HCT116 (cell line): Measurements from ENCODE around the gene ZNF202. TPM values are rescaled to one million over a fixed set of nuclear protein-coding genes. Genes with fewer than 3 reads are reported as not detected.

Source experiments
- ATAC-seq: fragments of 200-7000 bp; cut with Tn5 transposase; 2 replicates; pipeline ENCODE4 v1.9.1; 2020; ENCODE audit warnings: mild to moderate bottlenecking, moderate library complexity
- BruUV-seq: library from RNA; stranded (reverse); fragments of 400-500 nt; replicated peaks from 2 replicates; lab custom pipeline; 2021; lab: Mats Ljungman, UMichigan
- CTCF ChIA-PET: fragments of 300-600 bp; sonication (Branson Sonifier 250); formaldehyde crosslinking; loops from one replicate; lab custom pipeline; 2021; ENCODE audit warnings: antibody characterized with exemption; lab: Charles Lee
- POLR2A ChIA-PET: fragments of 300-600, 350-600 bp; sonication (Branson Sonifier 250); formaldehyde crosslinking; loops from one replicate; lab custom pipeline; 2021; ENCODE audit warnings: antibody characterized with exemption; lab: Charles Lee
- RAD21 ChIA-PET, 2 experiments: fragments of 300-600 bp; sonication (Branson Sonifier 250); formaldehyde crosslinking; loops; one replicate each; lab custom pipeline; 2023; ENCODE audit warnings: low total read pairs in 2 of 2; ENCODE audit not compliant: uncharacterized antibody in 2 of 2, unreplicated experiment in 2 of 2, low non-redundant PET in 1 of 2; lab: Charles Lee
- DNase-seq: peaks from one replicate; pipeline ENCODE4 v3.0.0-alpha.2; 2010; ENCODE audit warnings: low read depth, low spot score
- H2AFZ ChIP-seq: fragments of 200-600 bp; shearing (Covaris generic), sonication (generic); 2 replicates; pipeline ENCODE4 v1.6.1; 2017; ENCODE audit warnings: low read depth, mixed run types, mixed read lengths, antibody characterized with exemption, low read length; ENCODE audit not compliant: poor library complexity, severe bottlenecking
- H3K27ac ChIP-seq: 2 replicates; pipeline ENCODE4 v1.5.1; 2012; ENCODE audit warnings: low read depth, low read length
- H3K27me3 ChIP-seq: fragments of 200-600 bp; sonication (generic); 2 replicates; pipeline ENCODE4 v1.6.1; 2016; ENCODE audit warnings: mixed run types, low read length, mixed read lengths; ENCODE audit not compliant: insufficient read depth
- H3K36me3 ChIP-seq, 2 experiments: fragments of 200-500 bp in 1 of 2; fragments of 200-600 bp in 1 of 2; sonication (Bioruptor generic) in 1 of 2; sonication (generic) in 1 of 2; 2 replicates each; pipeline versions ENCODE4 v1.5.1 to v1.6.1; 2014 to 2016; ENCODE audit warnings: low read length in 2 of 2, inconsistent platforms in 1 of 2, mixed read lengths in 1 of 2, mixed run types in 1 of 2; ENCODE audit not compliant: insufficient read depth in 2 of 2, control insufficient read depth in 1 of 2
- H3K4me1 ChIP-seq, 2 experiments: fragments of 200-600 bp in 1 of 2; sonication (generic) in 1 of 2; 2 replicates each; pipeline versions ENCODE4 v1.5.1 to v1.6.1; 2012 to 2017; ENCODE audit warnings: low read length in 2 of 2, inconsistent platforms in 1 of 2, mild to moderate bottlenecking in 1 of 2, mixed read lengths in 1 of 2, mixed run types in 1 of 2, moderate library complexity in 1 of 2; ENCODE audit not compliant: insufficient read depth in 2 of 2, control insufficient read depth in 1 of 2
- H3K4me2 ChIP-seq: fragments of 200-600 bp; sonication (generic); 2 replicates; pipeline ENCODE4 v1.6.1; 2017; ENCODE audit warnings: mixed run types, low read length, mixed read lengths
- H3K4me3 ChIP-seq, 2 experiments: fragments of 200-600 bp in 1 of 2; sonication (generic) in 1 of 2; replicated peaks in 1 of 2; 2 replicates each; pipeline ENCODE4 v1.5.1; 2011 to 2016; ENCODE audit warnings: low read length in 2 of 2, control low read depth in 1 of 2, low read depth in 1 of 2, mild to moderate bottlenecking in 1 of 2, mixed read lengths in 1 of 2, mixed run types in 1 of 2
- H3K79me2 ChIP-seq: fragments of 200-600 bp; sonication (generic); 2 replicates; pipeline ENCODE4 v1.6.1; 2017; ENCODE audit warnings: mild to moderate bottlenecking, mixed run types, low read length, moderate library complexity, mixed read lengths; ENCODE audit not compliant: insufficient read depth
- H3K9ac ChIP-seq: fragments of 200-600 bp; sonication (generic); 2 replicates; pipeline ENCODE4 v1.6.1; 2016; ENCODE audit warnings: low read length, mixed read lengths
- H3K9me2 ChIP-seq: fragments of 200-600 bp; sonication (generic), shearing (Covaris generic); 2 replicates; pipeline ENCODE4 v1.6.1; 2017; ENCODE audit warnings: mixed run types, mild to moderate bottlenecking, moderate library complexity; ENCODE audit not compliant: insufficient read depth
- H3K9me3 ChIP-seq, 2 experiments: fragments of 200-500 bp in 1 of 2; fragments of 200-600 bp in 1 of 2; sonication (Bioruptor generic) in 1 of 2; sonication (generic) in 1 of 2; 2 replicates each; pipeline ENCODE4 v1.6.1; 2014 to 2017; ENCODE audit warnings: low read length in 2 of 2, mixed read lengths in 2 of 2, inconsistent platforms in 1 of 2, low read depth in 1 of 2, mild to moderate bottlenecking in 1 of 2, mixed run types in 1 of 2, moderate library complexity in 1 of 2; ENCODE audit not compliant: control insufficient read depth in 1 of 2, insufficient read depth in 1 of 2
- H4K20me1 ChIP-seq: fragments of 200-600 bp; sonication (generic), shearing (Covaris generic); 2 replicates; pipeline ENCODE4 v1.6.1; 2017; ENCODE audit warnings: mixed run types, mild to moderate bottlenecking, moderate library complexity; ENCODE audit not compliant: insufficient read depth
- REST ChIP-seq: IDR thresholded peaks from 2 replicates; pipeline ENCODE4 v1.6.1; 2012; ENCODE audit warnings: low read depth
- SP1 ChIP-seq: IDR thresholded peaks from 2 replicates; pipeline ENCODE4 v1.6.1; 2012; ENCODE audit warnings: low read depth
- SRF ChIP-seq: IDR thresholded peaks from 2 replicates; pipeline ENCODE4 v1.6.1; 2012; ENCODE audit warnings: low read depth
- intact Hi-C: fragments of 100-400 bp; cut with micrococcal nuclease; formaldehyde crosslinking; loops from 2 replicates; pipeline ENCODE4 v1.10.0; 2022
- total RNA-seq: library from RNA; stranded (reverse); gene quantifications from one replicate; pipeline ENCODE4 v1.2.1, GENCODE V29; 2021; ENCODE audit not compliant: unreplicated experiment

ZNF202 gene
- total RNA-seq, 1 experiment from 2014 or later, result 16.9 TPM

GRCh38 chr11:123704341-123704740 is 37.1 kb downstream of the ZNF202 start:
- Histone ChIP-seq H3K4me1 (no peaks in the 10 kb centered on the region), H3K27ac (no peak overlapping the region), H4K20me1 (no peaks in the 10 kb centered on the region), H3K9me2 (no peaks in the 10 kb centered on the region), H3K4me3 (no peak overlapping the region), H3K9ac (no peak overlapping the region), H3K36me3 (no peaks in the 10 kb centered on the region), H3K79me2 (no peaks in the 10 kb centered on the region), H3K4me2 (no peak overlapping the region), H3K9me3 (no peaks in the 10 kb centered on the region), H3K27me3 (no peaks in the 10 kb centered on the region), H2AFZ (no peak overlapping the region)
- ATAC-seq (no peak), DNase-seq (no peak)
- ChIA-PET POLR2A (no interaction called here), CTCF (interaction anchor here (5.2 kb wide), 1 partner anchor 65 kb away, joined by 104 read pairs; no protein-coding TSS in a partner anchor), RAD21 (no interaction called here)
- BruUV-seq, result no TSS peak
- TF ChIP-seq SP1, result no peak
- no peak for TF ChIP-seq SRF
- intact Hi-C loops, result loop anchor here (10.0 kb wide), 1 partner anchor 190 kb away; no protein-coding TSS in a partner anchor

- H3K4me3 ChIP-seq, result no peak overlapping the region
- H3K9ac ChIP-seq, result no peak overlapping the region
- H3K4me1 ChIP-seq, result no peaks in the 10 kb centered on the region
- intact Hi-C loops, result loop anchor here (10.0 kb wide), 1 partner anchor 188 kb away; no protein-coding TSS in a partner anchor
- no peak overlapping the region for H2AFZ ChIP-seq
- no peaks in the 10 kb centered on the region for H3K36me3 ChIP-seq
- H3K79me2 ChIP-seq, result no peaks in the 10 kb centered on the region
- BruUV-seq, result no TSS peak
- ATAC-seq, result no peak
- H3K4me2 ChIP-seq, result no peak overlapping the region
- no peaks in the 10 kb centered on the region for H3K9me3 ChIP-seq
- no peak for TF ChIP-seq REST
- ChIA-PET RAD21 (no interaction called here), POLR2A (no interaction called here), CTCF (interaction anchor here (1.0 kb wide), 2 partner anchors 9 to 122 kb away, joined by 3 read pairs; no protein-coding TSS in a partner anchor)
- no peaks in the 10 kb centered on the region for H3K9me2 ChIP-seq
- H3K27ac ChIP-seq, result no peak overlapping the region
- H3K27me3 ChIP-seq, result peaks cover 14% of the 10 kb centered on the region
- H4K20me1 ChIP-seq, result no peaks in the 10 kb centered on the region
- DNase-seq, result no peak
Observed at GRCh38 chr11:123702696-123703095, 38.8 kb downstream of the ZNF202 start.
